Fibroblast of lung (primary cell): ENCODE measurements around the gene FRG2. TPM values are rescaled to one million over a fixed set of nuclear protein-coding genes. Genes with fewer than 3 reads are reported as not detected.
"Not testable (repeated sequence)": the region's sequence is repeated elsewhere in the genome, so short reads cannot be mapped to it uniquely, and the experiment has no call there.

ENCODE experiments used
- DNase-seq, 2 donors: peaks; one replicate each; pipeline versions ENCODE4 v3.0.0 to v3.0.0-alpha.2; 2010; ENCODE audit warnings: low read depth in 2 of 2
- H2AFZ ChIP-seq: 2 replicates; pipeline ENCODE4 v1.5.1; 2012; ENCODE audit warnings: low read length, control low read depth, inconsistent platforms
- H3K27ac ChIP-seq: 2 replicates; pipeline ENCODE4 v1.5.1; 2011; ENCODE audit warnings: low read length, control low read depth; ENCODE audit not compliant: insufficient read depth
- H3K27me3 ChIP-seq: 2 replicates; pipeline ENCODE4 v1.5.1; 2011; ENCODE audit warnings: mild to moderate bottlenecking, low read length; ENCODE audit not compliant: control insufficient read depth, insufficient read depth
- H3K36me3 ChIP-seq: 2 replicates; pipeline ENCODE4 v1.5.1; 2011; ENCODE audit warnings: low read length; ENCODE audit not compliant: control insufficient read depth, insufficient read depth
- H3K4me1 ChIP-seq: 2 replicates; pipeline ENCODE4 v1.5.1; 2011; ENCODE audit warnings: low read length; ENCODE audit not compliant: control insufficient read depth, insufficient read depth; ENCODE audit errors: extremely low read depth
- H3K4me2 ChIP-seq: 2 replicates; pipeline ENCODE4 v1.5.1; 2011; ENCODE audit warnings: low read length, control low read depth; ENCODE audit not compliant: insufficient read depth; ENCODE audit errors: extremely low read depth
- H3K4me3 ChIP-seq, 4 experiments: fragments of 200-600 bp in 1 of 4; sonication (generic) in 1 of 4; replicated peaks in 1 of 4; 2 replicates each; pipeline ENCODE4 v1.5.1; 2011 to 2016; ENCODE audit warnings: low read length in 4 of 4, low read depth in 3 of 4, mild to moderate bottlenecking in 3 of 4, control low read depth in 2 of 4, inconsistent platforms in 1 of 4, mixed read lengths in 1 of 4; ENCODE audit not compliant: insufficient read depth in 1 of 4; ENCODE audit errors: control extremely low read depth in 1 of 4
- H3K79me2 ChIP-seq: 2 replicates; pipeline ENCODE4 v1.5.1; 2012; ENCODE audit warnings: mild to moderate bottlenecking, low read length, inconsistent platforms; ENCODE audit not compliant: control insufficient read depth, insufficient read depth
- H3K9ac ChIP-seq: 2 replicates; pipeline ENCODE4 v1.5.1; 2011; ENCODE audit warnings: mild to moderate bottlenecking, low read length, control low read depth; ENCODE audit not compliant: insufficient read depth
- H3K9me3 ChIP-seq: 2 replicates; pipeline ENCODE4 v1.5.1; 2012; ENCODE audit warnings: low read depth, low read length; ENCODE audit not compliant: control insufficient read depth, insufficient read depth
- H4K20me1 ChIP-seq: 2 replicates; pipeline ENCODE4 v1.5.1; 2011; ENCODE audit warnings: low read length; ENCODE audit not compliant: control insufficient read depth, insufficient read depth; ENCODE audit errors: extremely low read depth
- EZH2 ChIP-seq: IDR thresholded peaks from 2 replicates; pipeline ENCODE4 v1.5.1; 2012; ENCODE audit warnings: low read length, control low read depth, mild to moderate bottlenecking; ENCODE audit errors: missing control alignments
- polyA plus RNA-seq, 2 donors: library from polyadenylated mRNA; depleted of rRNA in 1 of 2; stranded (reverse) in 1 of 2; unstranded in 1 of 2; fragments of >200 nt; gene quantifications; 2 replicates each; pipeline ENCODE4 v1.2.1, GENCODE V29; 2011 to 2012; ENCODE audit warnings: missing spikeins in 1 of 2
- total RNA-seq: library from RNA; depleted of rRNA; stranded (reverse); fragments of >200 nt; gene quantifications from 2 replicates; pipeline ENCODE4 v1.2.1, GENCODE V29; 2014
- TF ChIP-seq, protein P1 (sequence below), 2 donors: IDR thresholded peaks in 1 of 2; conservative IDR thresholded peaks in 1 of 2; 1 replicate in 1 of 2; 2 replicates in 1 of 2; pipeline ENCODE4 v1.5.1; 2011 to 2012; ENCODE audit warnings: low read length in 2 of 2, control low read depth in 1 of 2, inconsistent platforms in 1 of 2, low read depth in 1 of 2, mild to moderate bottlenecking in 1 of 2

Gene FRG2
- total and polyA plus RNA-seq, 2 donors (not counting 1 experiment from before 2014, with no cell fraction given): not detected

GRCh38 chr4:189983916-189984526, 43.0 kb downstream of the FRG2 start:
- H3K79me2 ChIP-seq, H3K4me1 ChIP-seq, H3K4me3 ChIP-seq, H2AFZ ChIP-seq, DNase-seq, H3K9me3 ChIP-seq, H3K27ac ChIP-seq, H3K9ac ChIP-seq, H3K27me3 ChIP-seq, H3K36me3 ChIP-seq, H4K20me1 ChIP-seq, H3K4me2 ChIP-seq: not testable (repeated sequence)

- Histone ChIP-seq H3K9me3 (no peaks in the 10 kb centered on the region), H3K27ac (no peak overlapping the region), H3K4me1 (no peaks in the 10 kb centered on the region), H3K27me3 (no peaks in the 10 kb centered on the region), H2AFZ (no peak overlapping the region), H3K36me3 (no peaks in the 10 kb centered on the region), H3K4me2 (no peak overlapping the region), H3K79me2 (no peaks in the 10 kb centered on the region), H3K9ac (no peak overlapping the region), H4K20me1 (no peaks in the 10 kb centered on the region), H3K4me3 (no peak overlapping the region)
- TF ChIP-seq, protein P1, sequence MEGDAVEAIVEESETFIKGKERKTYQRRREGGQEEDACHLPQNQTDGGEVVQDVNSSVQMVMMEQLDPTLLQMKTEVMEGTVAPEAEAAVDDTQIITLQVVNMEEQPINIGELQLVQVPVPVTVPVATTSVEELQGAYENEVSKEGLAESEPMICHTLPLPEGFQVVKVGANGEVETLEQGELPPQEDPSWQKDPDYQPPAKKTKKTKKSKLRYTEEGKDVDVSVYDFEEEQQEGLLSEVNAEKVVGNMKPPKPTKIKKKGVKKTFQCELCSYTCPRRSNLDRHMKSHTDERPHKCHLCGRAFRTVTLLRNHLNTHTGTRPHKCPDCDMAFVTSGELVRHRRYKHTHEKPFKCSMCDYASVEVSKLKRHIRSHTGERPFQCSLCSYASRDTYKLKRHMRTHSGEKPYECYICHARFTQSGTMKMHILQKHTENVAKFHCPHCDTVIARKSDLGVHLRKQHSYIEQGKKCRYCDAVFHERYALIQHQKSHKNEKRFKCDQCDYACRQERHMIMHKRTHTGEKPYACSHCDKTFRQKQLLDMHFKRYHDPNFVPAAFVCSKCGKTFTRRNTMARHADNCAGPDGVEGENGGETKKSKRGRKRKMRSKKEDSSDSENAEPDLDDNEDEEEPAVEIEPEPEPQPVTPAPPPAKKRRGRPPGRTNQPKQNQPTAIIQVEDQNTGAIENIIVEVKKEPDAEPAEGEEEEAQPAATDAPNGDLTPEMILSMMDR (conservative IDR thresholded peaks at IDR 0.05 in 1 of 2, IDR thresholded peaks at IDR 0.05 in 1 of 2; ENCODE audit: low read depth in 1 of 2, low read length in 2 of 2): no peak
- TF ChIP-seq EZH2: no peak
- DNase-seq: no peak
Observed at GRCh38 chr4:189981970-189982369, 45.1 kb downstream of the FRG2 start.

DNA sequence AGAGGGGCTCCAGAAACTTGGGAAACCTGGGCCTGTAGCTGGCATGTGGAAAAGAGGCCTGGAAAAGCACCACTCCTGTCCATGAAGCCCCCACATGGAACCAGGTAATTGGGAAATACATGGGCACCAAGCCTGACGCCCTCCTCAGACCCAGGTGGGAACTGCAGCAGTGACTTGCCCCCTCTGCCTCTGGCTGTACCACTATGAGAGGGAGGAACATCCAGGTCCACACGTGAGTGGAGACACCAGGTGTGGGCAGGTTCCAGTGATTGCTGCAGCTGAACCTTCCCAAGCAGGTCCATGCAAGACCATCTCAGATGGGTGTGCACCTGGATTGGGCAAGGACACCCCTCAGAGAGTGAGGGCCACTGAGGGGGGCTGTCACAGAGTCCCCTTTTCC, 46.8 kb downstream of the FRG2 start:
- not testable (repeated sequence) for H3K9me3 ChIP-seq, H3K27ac ChIP-seq, H3K27me3 ChIP-seq, H3K79me2 ChIP-seq, H3K9ac ChIP-seq, H4K20me1 ChIP-seq, H3K36me3 ChIP-seq, H3K4me2 ChIP-seq, DNase-seq, H3K4me1 ChIP-seq, H2AFZ ChIP-seq, H3K4me3 ChIP-seq

DNA sequence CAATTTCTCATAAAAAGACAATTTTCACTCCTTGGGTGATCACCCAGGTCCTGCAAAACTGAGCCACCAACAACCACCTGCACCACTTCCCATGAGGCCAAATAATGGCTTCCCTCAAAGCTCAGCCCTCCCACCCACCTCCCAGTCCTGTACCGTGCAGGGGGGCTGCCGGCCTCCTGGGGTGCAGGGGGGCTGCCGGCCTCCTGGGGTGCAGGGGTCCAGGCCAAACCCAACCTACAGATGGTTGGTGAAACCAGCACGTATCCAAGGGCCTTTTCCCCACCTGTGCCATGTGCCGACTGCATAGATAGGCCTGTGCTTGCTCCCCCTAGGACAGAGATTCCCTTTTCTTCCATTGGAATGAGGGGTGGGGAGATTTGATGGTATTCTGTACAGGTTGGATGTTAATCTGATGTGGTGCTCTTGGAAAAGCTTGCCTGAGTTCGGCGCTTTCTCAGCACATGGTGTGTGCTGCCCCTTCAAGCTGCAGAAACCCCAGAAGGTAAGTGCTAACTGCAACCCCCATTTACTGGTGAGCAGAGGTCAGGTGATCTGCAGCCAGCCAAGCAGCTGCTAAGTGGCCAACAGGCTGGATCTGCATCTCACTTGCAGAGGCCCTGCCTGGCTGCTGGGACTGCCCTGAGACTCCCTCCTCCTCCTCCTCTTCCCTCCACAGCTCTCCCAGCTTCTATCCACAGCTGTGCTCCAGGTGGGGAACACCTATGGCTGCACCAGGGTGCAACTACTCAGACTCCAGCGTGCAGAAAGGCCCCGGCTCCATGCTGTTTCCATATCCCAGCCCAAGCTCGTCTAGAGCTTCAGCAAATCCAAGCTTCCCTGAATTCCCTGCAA, 47.6 kb downstream of the FRG2 start:
- Histone ChIP-seq H3K9ac (no peak overlapping the region), H3K27ac (no peak overlapping the region), H3K9me3 (no peaks in the 10 kb centered on the region), H3K4me2 (no peak overlapping the region), H3K36me3 (no peaks in the 10 kb centered on the region), H3K4me3 (no peak overlapping the region), H3K4me1 (no peaks in the 10 kb centered on the region), H2AFZ (no peak overlapping the region), H3K79me2 (no peaks in the 10 kb centered on the region), H3K27me3 (no peaks in the 10 kb centered on the region), H4K20me1 (no peaks in the 10 kb centered on the region)
- DNase-seq: no peak
- TF ChIP-seq EZH2: no peak
- TF ChIP-seq, protein P1 (conservative IDR thresholded peaks at IDR 0.05 in 1 of 2, IDR thresholded peaks at IDR 0.05 in 1 of 2; ENCODE audit: low read depth in 1 of 2, low read length in 2 of 2): no peak
